Skeletal muscle tissue (tissue), 5 donors: ENCODE measurements around the gene BDH1. TPM values are rescaled to one million over a fixed set of nuclear protein-coding genes. Genes with fewer than 3 reads are reported as not detected.

ENCODE experiments used
- H3K27ac ChIP-seq: one replicate; pipeline ENCODE4 v1.7.0; 2013; ENCODE audit warnings: mild to moderate bottlenecking, low read depth, low read length, inconsistent platforms
- H3K27me3 ChIP-seq, 3 donors: one replicate each; pipeline ENCODE4 v1.7.0; 2013; ENCODE audit warnings: low read length in 3 of 3; ENCODE audit not compliant: control insufficient read depth in 3 of 3, insufficient read depth in 3 of 3
- H3K36me3 ChIP-seq, 3 donors: one replicate each; pipeline ENCODE4 v1.7.0; 2013; ENCODE audit warnings: low read length in 3 of 3; ENCODE audit not compliant: control insufficient read depth in 3 of 3, insufficient read depth in 3 of 3
- H3K4me1 ChIP-seq, 3 donors: one replicate each; pipeline ENCODE4 v1.7.0; 2013; ENCODE audit warnings: low read length in 3 of 3, mild to moderate bottlenecking in 3 of 3; ENCODE audit not compliant: control insufficient read depth in 3 of 3, insufficient read depth in 3 of 3
- H3K4me3 ChIP-seq, 3 donors: one replicate each; pipeline ENCODE4 v1.7.0; 2013; ENCODE audit warnings: low read length in 3 of 3
- H3K9ac ChIP-seq, 3 donors: one replicate each; pipeline ENCODE4 v1.7.0; 2013; ENCODE audit warnings: low read length in 3 of 3, mild to moderate bottlenecking in 3 of 3, moderate library complexity in 2 of 3, low read depth in 1 of 3
- H3K9me3 ChIP-seq, 3 donors: one replicate each; pipeline ENCODE4 v1.7.0; 2013; ENCODE audit warnings: low read length in 3 of 3; ENCODE audit not compliant: control insufficient read depth in 3 of 3
- small RNA-seq: library from RNA; depleted of rRNA; stranded (forward); fragments of <200 nt; gene quantifications from one replicate; pipeline ENCODE3, GENCODE V24; 2014
- total RNA-seq: library from RNA; depleted of rRNA; stranded (reverse); fragments of >200 nt; gene quantifications from one replicate; pipeline ENCODE4 v1.2.3, GENCODE V29; 2014
- donor health status: Osteomylitis.

Gene BDH1
- total RNA-seq, 1 donor from 2014 or later: 2.6 TPM

- H3K36me3 ChIP-seq: no peaks in the 10 kb centered on the region
- H3K4me1 ChIP-seq: peaks cover 0 to 10% (median 5%) of the 10 kb centered on the region in 3 donors
- H3K27ac ChIP-seq: no peak overlapping the region
- no peak overlapping the region for H3K4me3 ChIP-seq
- H3K9ac ChIP-seq: no peak overlapping the region
- H3K27me3 ChIP-seq: peaks cover 0 to under 1% (median 0%) of the 10 kb centered on the region in 3 donors
- H3K9me3 ChIP-seq: no peaks in the 10 kb centered on the region
Measured at GRCh38 chr3:197465996-197466549, 89.7 kb downstream of the BDH1 start.

DNA sequence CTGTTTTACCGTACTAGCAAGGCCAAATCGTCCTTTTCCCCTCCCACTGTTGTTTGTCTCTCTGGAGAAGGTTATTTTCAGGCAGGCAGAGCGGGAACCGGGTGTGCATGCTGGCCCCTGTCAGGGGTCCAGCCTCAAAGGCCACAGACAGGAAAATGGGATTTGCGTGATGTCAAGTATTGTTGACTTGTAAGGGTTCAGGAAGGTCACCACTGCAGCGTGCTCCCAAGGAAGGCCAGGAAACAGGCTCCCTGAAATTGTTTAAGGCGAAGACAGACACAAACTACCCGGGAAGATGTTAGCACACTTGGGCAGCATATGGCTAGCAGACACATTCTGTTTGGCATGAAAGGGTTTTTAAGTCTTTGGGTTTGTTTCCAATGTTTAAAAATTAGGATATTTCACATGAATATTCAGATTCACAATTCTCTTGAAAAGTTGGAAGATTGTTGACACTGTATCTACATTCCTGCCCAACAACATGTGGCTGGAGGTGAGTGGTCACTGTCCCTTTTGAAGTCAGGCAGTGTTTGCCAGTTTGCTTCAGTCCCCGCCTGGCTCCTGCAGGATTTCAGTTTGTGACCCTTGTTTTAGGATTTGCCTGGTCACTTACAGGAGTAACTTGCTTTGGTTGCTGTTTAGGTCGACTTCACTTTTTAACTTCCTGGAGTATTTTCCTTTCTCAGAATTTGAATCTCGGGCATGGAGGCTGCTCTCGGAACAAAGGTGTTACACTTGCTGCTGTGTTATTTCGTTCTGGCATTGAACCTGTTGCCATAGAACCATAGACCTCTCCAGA lies 90.4 kb downstream of the BDH1 start:
- Histone ChIP-seq H3K4me1 (peaks cover 0 to 10% (median 5%) of the 10 kb centered on the region in 3 donors), H3K27me3 (no peaks in the 10 kb centered on the region), H3K4me3 (no peak overlapping the region), H3K9me3 (no peaks in the 10 kb centered on the region), H3K27ac (no peak overlapping the region), H3K36me3 (no peaks in the 10 kb centered on the region), H3K9ac (no peak overlapping the region)

DNA sequence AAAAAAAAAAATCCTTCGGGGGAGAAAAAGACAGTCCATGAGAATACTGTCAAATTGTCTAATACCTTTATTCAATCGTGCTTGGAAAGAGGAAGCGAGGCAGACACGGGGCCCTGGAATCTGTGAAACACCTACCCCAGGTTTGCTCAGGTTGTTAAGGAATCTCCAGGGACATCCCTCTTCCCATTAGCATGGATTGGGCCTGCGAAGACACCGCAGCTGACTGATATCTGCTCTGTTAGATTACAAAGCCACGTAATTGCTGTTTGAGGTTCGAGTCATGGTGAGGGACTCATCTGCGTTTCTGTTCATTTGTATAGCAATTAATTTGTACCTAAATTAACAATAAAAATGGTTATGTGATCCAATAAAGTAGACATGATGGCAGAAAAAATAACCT lies 91.0 kb downstream of the BDH1 start:
- H3K27me3 ChIP-seq: no peaks in the 10 kb centered on the region
- no peak overlapping the region for H3K27ac ChIP-seq
- H3K9me3 ChIP-seq: no peaks in the 10 kb centered on the region
- peaks cover 0 to 10% (median 5%) of the 10 kb centered on the region in 3 donors for H3K4me1 ChIP-seq
- no peak overlapping the region for H3K9ac ChIP-seq
- no peak overlapping the region for H3K4me3 ChIP-seq
- H3K36me3 ChIP-seq: no peaks in the 10 kb centered on the region

DNA sequence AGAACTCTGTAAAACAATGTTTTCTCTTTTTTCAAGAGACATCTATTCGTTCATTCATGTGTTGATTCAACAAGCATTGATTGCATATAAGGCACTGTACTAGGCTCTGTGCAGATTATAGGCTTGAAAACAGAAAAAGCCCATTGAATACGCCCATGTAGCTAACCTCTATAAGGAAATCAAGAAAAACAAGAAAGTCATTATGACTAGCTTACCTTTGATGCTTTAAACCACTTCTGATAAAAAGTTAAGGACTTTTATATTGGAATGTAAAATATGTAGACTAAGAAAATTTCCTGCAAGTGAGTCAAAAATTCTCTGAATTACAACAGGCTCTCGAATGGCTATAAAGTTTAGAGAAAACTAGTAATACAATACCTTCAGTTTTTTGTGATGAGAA lies 92.5 kb downstream of the BDH1 start:
- Histone ChIP-seq H3K9ac (no peak overlapping the region), H3K27me3 (no peaks in the 10 kb centered on the region), H3K9me3 (no peaks in the 10 kb centered on the region), H3K4me3 (no peak overlapping the region), H3K4me1 (peaks cover 0 to 10% (median 5%) of the 10 kb centered on the region in 3 donors), H3K27ac (no peak overlapping the region), H3K36me3 (no peaks in the 10 kb centered on the region)

DNA sequence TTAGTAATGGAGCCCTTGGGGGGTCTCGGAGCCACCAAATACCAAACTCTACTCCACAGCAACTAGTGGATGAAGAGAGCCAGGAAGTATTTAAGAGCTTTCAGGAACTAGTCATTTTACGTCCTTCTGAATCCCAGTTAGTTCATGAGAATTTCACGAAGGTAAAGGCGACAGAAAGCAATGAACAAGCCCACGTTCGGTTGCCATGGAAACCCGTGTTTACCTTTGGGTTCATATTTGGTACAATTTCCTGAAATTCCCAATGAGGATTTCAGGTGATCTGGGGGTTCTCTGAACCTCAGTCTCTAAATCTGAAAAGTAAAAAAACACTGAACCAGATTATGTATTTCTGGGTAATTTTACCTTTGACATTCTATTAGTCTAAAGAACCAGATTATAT lies 93.0 kb downstream of the BDH1 start:
- H3K36me3 ChIP-seq: no peaks in the 10 kb centered on the region
- peaks cover 0 to 10% (median 5%) of the 10 kb centered on the region in 3 donors for H3K4me1 ChIP-seq
- H3K4me3 ChIP-seq: no peak overlapping the region
- no peaks in the 10 kb centered on the region for H3K27me3 ChIP-seq
- H3K27ac ChIP-seq: no peak overlapping the region
- H3K9ac ChIP-seq: no peak overlapping the region
- H3K9me3 ChIP-seq: no peaks in the 10 kb centered on the region

DNA sequence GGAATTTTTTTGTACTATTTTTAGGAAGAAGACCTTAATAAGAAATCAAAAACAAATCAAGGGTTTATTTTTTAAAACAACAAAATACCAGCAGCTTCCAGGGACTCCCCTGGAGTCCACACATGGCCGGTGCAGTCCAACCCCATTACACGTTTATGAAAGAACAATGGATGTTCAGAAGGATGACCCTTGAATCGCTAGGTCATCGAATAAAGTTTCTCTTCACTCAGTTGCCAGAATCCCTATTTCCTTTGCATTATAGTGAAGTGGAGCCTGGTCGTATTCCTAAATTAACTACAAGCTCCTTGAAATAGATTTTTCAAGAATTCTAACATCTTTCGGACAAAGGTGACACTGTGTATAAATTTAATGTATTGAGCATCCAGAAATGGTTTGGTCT lies 95.1 kb downstream of the BDH1 start:
- H3K27ac ChIP-seq: no peak overlapping the region
- no peak overlapping the region for H3K9ac ChIP-seq
- no peaks in the 10 kb centered on the region for H3K27me3 ChIP-seq
- H3K36me3 ChIP-seq: no peaks in the 10 kb centered on the region
- peaks cover 6 to 11% (median 10%) of the 10 kb centered on the region in 3 donors for H3K4me1 ChIP-seq
- H3K9me3 ChIP-seq: no peaks in the 10 kb centered on the region
- no peak overlapping the region for H3K4me3 ChIP-seq

DNA sequence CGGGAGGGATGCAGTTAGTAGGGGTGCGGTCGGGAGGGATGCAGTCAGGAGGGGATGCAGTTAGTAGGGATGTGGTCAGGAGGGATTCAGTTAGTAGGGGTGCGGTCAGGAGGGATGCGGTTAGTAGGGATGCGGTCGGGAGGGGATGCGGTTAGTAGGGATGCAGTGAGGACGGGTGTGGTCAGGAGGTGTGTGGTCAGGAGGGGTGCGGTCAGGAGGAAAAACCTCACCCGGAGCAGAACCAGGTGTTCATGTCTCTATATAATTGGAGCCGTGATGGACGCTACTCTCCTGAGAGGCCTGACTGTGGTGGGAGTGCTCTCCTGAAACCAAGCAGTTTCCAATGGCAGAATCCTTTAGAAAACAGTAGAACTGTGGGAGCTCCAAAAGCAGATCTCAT lies 95.8 kb downstream of the BDH1 start:
- Histone ChIP-seq H3K9ac (no peak overlapping the region), H3K4me3 (no peak overlapping the region), H3K27me3 (no peaks in the 10 kb centered on the region), H3K4me1 (peaks cover 6 to 11% (median 10%) of the 10 kb centered on the region in 3 donors), H3K36me3 (no peaks in the 10 kb centered on the region), H3K27ac (no peak overlapping the region), H3K9me3 (no peaks in the 10 kb centered on the region)

Small RNA genes within 50 kb of the gene (small RNA-seq; reads per million reads assigned to genes)
- gene AC132008.1: not detected

Other genes starting within 250 kb of the BDH1 start
- 3.7 TPM for gene RUBCN, start 180.9 kb upstream of the BDH1 start, total RNA-seq
- 22.4 TPM for gene FYTTD1, start 193.9 kb upstream of the BDH1 start, total RNA-seq
- 48.0 TPM for gene LRCH3, start 235.3 kb upstream of the BDH1 start, total RNA-seq